ENCODE data around the gene EIF6.

EIF6 gene

GRCh38 chr20:35287509-35288324 is 3.1 kb upstream of the EIF6 start:
- no peak overlapping the region for H4K91ac ChIP-seq (ENCODE audit: low read depth, low read length)
- H3K4me1 ChIP-seq (ENCODE audit: control insufficient read depth in 1 of 2, insufficient read depth in 2 of 2, low read length in 2 of 2), result peaks cover 7 to 8% of the 10 kb centered on the region in 2 experiments
- no peak overlapping the region for H2AFZ ChIP-seq (ENCODE audit: insufficient read depth, low read length, poor library complexity)
- H3K27ac ChIP-seq (ENCODE audit: low read depth, low read length), result no peak overlapping the region
- H4K8ac ChIP-seq (ENCODE audit: low read depth, low read length), result no peak overlapping the region
- WGBS (ENCODE audit: extremely low coverage, insufficient coverage, insufficient read length), result no CpG with 5 or more reads among the region's 28 CpGs
- no peak overlapping the region for H2AK5ac ChIP-seq (ENCODE audit: low read length)
- no peak overlapping the region for H3K4me2 ChIP-seq (ENCODE audit: low read length)
- H3K79me1 ChIP-seq (ENCODE audit: low read length), result peaks cover 10% of the 10 kb centered on the region
- H2BK120ac ChIP-seq (ENCODE audit: insufficient read depth, low read length, poor library complexity), result no peak overlapping the region
- no peak overlapping the region for H2BK12ac ChIP-seq (ENCODE audit: low read length)
- H3K23ac ChIP-seq (ENCODE audit: low read length), result no peak overlapping the region
- DNase-seq, result no peak
- no peak overlapping the region for H4K12ac ChIP-seq (ENCODE audit: low read depth, low read length)
- no peak overlapping the region for H3K4ac ChIP-seq (ENCODE audit: low read depth, low read length)
- H3K27me3 ChIP-seq (ENCODE audit: insufficient read depth, low read length), result no peaks in the 10 kb centered on the region
- H3K4me3 ChIP-seq (ENCODE audit: low read depth, low read length), result no peak overlapping the region
- H3K9ac ChIP-seq (ENCODE audit: low read length), result no peak overlapping the region
- no peak overlapping the region for H3K18ac ChIP-seq (ENCODE audit: low read length)
- no peak overlapping the region for H3K14ac ChIP-seq (ENCODE audit: low read length)
- H3K9me3 ChIP-seq (ENCODE audit: insufficient read depth, low read depth, low read length), result peaks cover 3% of the 10 kb centered on the region
- peaks cover 13% of the 10 kb centered on the region for H3K79me2 ChIP-seq (ENCODE audit: control insufficient read depth, insufficient read depth, low read length, poor library complexity)
- H3K36me3 ChIP-seq (ENCODE audit: control insufficient read depth in 1 of 2, insufficient read depth in 2 of 2, low read length in 2 of 2), result peaks cover 0 to 2% of the 10 kb centered on the region in 2 experiments
- H2BK5ac ChIP-seq (ENCODE audit: low read depth, low read length, poor library complexity), result no peak overlapping the region

DNA sequence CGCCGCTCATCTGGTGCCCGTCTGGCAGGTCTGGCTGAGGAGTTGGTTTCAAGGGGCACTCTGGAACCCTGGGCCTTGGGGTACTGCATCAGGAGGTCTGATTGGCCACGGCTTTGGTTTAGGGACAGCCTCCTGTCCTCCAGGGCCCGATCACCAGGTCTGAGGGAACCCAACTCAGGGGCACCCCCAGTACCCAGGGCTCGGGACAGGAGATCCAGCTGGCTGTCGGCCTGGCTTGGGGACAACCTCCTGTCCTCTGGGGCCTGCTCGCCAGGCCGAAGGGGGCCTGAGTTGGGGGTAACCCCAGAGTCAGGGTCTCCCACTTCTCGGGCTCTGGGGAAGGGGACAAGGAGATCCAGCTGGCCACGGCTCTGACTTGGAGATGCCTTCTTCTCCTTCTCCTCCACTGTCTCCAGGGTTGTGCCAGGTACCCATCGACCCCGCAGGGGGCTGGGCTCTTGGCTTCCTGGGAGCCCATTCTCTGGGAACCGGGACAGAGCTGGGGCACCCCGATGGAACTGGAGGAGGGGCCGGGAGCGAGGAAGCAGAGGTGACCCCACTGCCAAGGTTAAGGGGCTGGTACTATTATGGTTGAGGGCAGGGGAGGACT is 2.4 kb upstream of the EIF6 start:
- H2AK5ac ChIP-seq (ENCODE audit: low read length), result no peak overlapping the region
- WGBS (ENCODE audit: extremely low coverage, insufficient coverage, insufficient read length), result no CpG with 5 or more reads among the region's 17 CpGs
- H3K27me3 ChIP-seq (ENCODE audit: insufficient read depth, low read length), result no peaks in the 10 kb centered on the region
- peaks cover 0 to 2% of the 10 kb centered on the region in 2 experiments for H3K36me3 ChIP-seq (ENCODE audit: control insufficient read depth in 1 of 2, insufficient read depth in 2 of 2, low read length in 2 of 2)
- no peak overlapping the region for H2BK5ac ChIP-seq (ENCODE audit: low read depth, low read length, poor library complexity)
- H3K4ac ChIP-seq (ENCODE audit: low read depth, low read length), result no peak overlapping the region
- no peak overlapping the region for H2BK12ac ChIP-seq (ENCODE audit: low read length)
- no peak overlapping the region for H3K4me2 ChIP-seq (ENCODE audit: low read length)
- H3K9me3 ChIP-seq (ENCODE audit: insufficient read depth, low read depth, low read length), result peaks cover 3% of the 10 kb centered on the region
- H4K8ac ChIP-seq (ENCODE audit: low read depth, low read length), result no peak overlapping the region
- H4K91ac ChIP-seq (ENCODE audit: low read depth, low read length), result no peak overlapping the region
- no peak overlapping the region for H3K14ac ChIP-seq (ENCODE audit: low read length)
- H3K18ac ChIP-seq (ENCODE audit: low read length), result no peak overlapping the region
- no peak overlapping the region for H2BK120ac ChIP-seq (ENCODE audit: insufficient read depth, low read length, poor library complexity)
- H3K27ac ChIP-seq (ENCODE audit: low read depth, low read length), result no peak overlapping the region
- H3K4me1 ChIP-seq (ENCODE audit: control insufficient read depth in 1 of 2, insufficient read depth in 2 of 2, low read length in 2 of 2), result peaks cover 7 to 8% of the 10 kb centered on the region in 2 experiments
- H3K23ac ChIP-seq (ENCODE audit: low read length), result no peak overlapping the region
- H2AFZ ChIP-seq (ENCODE audit: insufficient read depth, low read length, poor library complexity), result no peak overlapping the region
- H4K12ac ChIP-seq (ENCODE audit: low read depth, low read length), result no peak overlapping the region
- no peak overlapping the region for H3K9ac ChIP-seq (ENCODE audit: low read length)
- H3K79me2 ChIP-seq (ENCODE audit: control insufficient read depth, insufficient read depth, low read length, poor library complexity), result peaks cover 13% of the 10 kb centered on the region
- H3K79me1 ChIP-seq (ENCODE audit: low read length), result peaks cover 10% of the 10 kb centered on the region
- no peak overlapping the region for H3K4me3 ChIP-seq (ENCODE audit: low read depth, low read length)
- no peak for DNase-seq

GRCh38 chr20:35286077-35286898 is 1.7 kb upstream of the EIF6 start:
- peaks cover 10% of the 10 kb centered on the region for H3K79me1 ChIP-seq (ENCODE audit: low read length)
- H3K4me3 ChIP-seq (ENCODE audit: low read depth, low read length), result no peak overlapping the region
- H3K9me3 ChIP-seq (ENCODE audit: insufficient read depth, low read depth, low read length), result peaks cover 3% of the 10 kb centered on the region
- no CpG with 5 or more reads among the region's 12 CpGs for WGBS (ENCODE audit: extremely low coverage, insufficient coverage, insufficient read length)
- H2BK5ac ChIP-seq (ENCODE audit: low read depth, low read length, poor library complexity), result no peak overlapping the region
- H3K27me3 ChIP-seq (ENCODE audit: insufficient read depth, low read length), result no peaks in the 10 kb centered on the region
- H3K27ac ChIP-seq (ENCODE audit: low read depth, low read length), result no peak overlapping the region
- H3K4me1 ChIP-seq (ENCODE audit: control insufficient read depth in 1 of 2, insufficient read depth in 2 of 2, low read length in 2 of 2), result peaks cover 7 to 8% of the 10 kb centered on the region in 2 experiments
- peaks cover 3 to 5% of the 10 kb centered on the region in 2 experiments for H3K36me3 ChIP-seq (ENCODE audit: control insufficient read depth in 1 of 2, insufficient read depth in 2 of 2, low read length in 2 of 2)
- no peak overlapping the region for H3K9ac ChIP-seq (ENCODE audit: low read length)
- H2AFZ ChIP-seq (ENCODE audit: insufficient read depth, low read length, poor library complexity), result no peak overlapping the region
- no peak overlapping the region for H3K23ac ChIP-seq (ENCODE audit: low read length)
- H4K91ac ChIP-seq (ENCODE audit: low read depth, low read length), result no peak overlapping the region
- H3K4me2 ChIP-seq (ENCODE audit: low read length), result no peak overlapping the region
- H2BK12ac ChIP-seq (ENCODE audit: low read length), result no peak overlapping the region
- no peak for DNase-seq
- no peak overlapping the region for H2BK120ac ChIP-seq (ENCODE audit: insufficient read depth, low read length, poor library complexity)
- no peak overlapping the region for H3K4ac ChIP-seq (ENCODE audit: low read depth, low read length)
- H4K8ac ChIP-seq (ENCODE audit: low read depth, low read length), result no peak overlapping the region
- H3K79me2 ChIP-seq (ENCODE audit: control insufficient read depth, insufficient read depth, low read length, poor library complexity), result peaks cover 13% of the 10 kb centered on the region
- H3K18ac ChIP-seq (ENCODE audit: low read length), result no peak overlapping the region
- H2AK5ac ChIP-seq (ENCODE audit: low read length), result no peak overlapping the region
- H4K12ac ChIP-seq (ENCODE audit: low read depth, low read length), result no peak overlapping the region
- no peak overlapping the region for H3K14ac ChIP-seq (ENCODE audit: low read length)

GRCh38 chr20:35285806-35286076 is 1.2 kb upstream of the EIF6 start:
- Histone ChIP-seq H3K4ac (ENCODE audit: low read depth, low read length) (no peak overlapping the region), H3K18ac (ENCODE audit: low read length) (no peak overlapping the region), H3K9ac (ENCODE audit: low read length) (no peak overlapping the region), H3K27ac (ENCODE audit: low read depth, low read length) (no peak overlapping the region), H3K79me1 (ENCODE audit: low read length) (peaks cover 10% of the 10 kb centered on the region), H3K14ac (ENCODE audit: low read length) (no peak overlapping the region), H4K91ac (ENCODE audit: low read depth, low read length) (no peak overlapping the region), H3K4me1 (ENCODE audit: control insufficient read depth in 1 of 2, insufficient read depth in 2 of 2, low read length in 2 of 2) (peaks cover 7 to 8% of the 10 kb centered on the region in 2 experiments), H2AK5ac (ENCODE audit: low read length) (no peak overlapping the region), H2BK120ac (ENCODE audit: insufficient read depth, low read length, poor library complexity) (no peak overlapping the region), H2BK12ac (ENCODE audit: low read length) (no peak overlapping the region), H2AFZ (ENCODE audit: insufficient read depth, low read length, poor library complexity) (no peak overlapping the region), H3K4me2 (ENCODE audit: low read length) (no peak overlapping the region), H3K23ac (ENCODE audit: low read length) (no peak overlapping the region), H4K8ac (ENCODE audit: low read depth, low read length) (no peak overlapping the region), H3K9me3 (ENCODE audit: insufficient read depth, low read depth, low read length) (peaks cover 3% of the 10 kb centered on the region), H2BK5ac (ENCODE audit: low read depth, low read length, poor library complexity) (no peak overlapping the region), H4K12ac (ENCODE audit: low read depth, low read length) (no peak overlapping the region), H3K4me3 (ENCODE audit: low read depth, low read length) (no peak overlapping the region), H3K79me2 (ENCODE audit: control insufficient read depth, insufficient read depth, low read length, poor library complexity) (peaks cover 13% of the 10 kb centered on the region), H3K27me3 (ENCODE audit: insufficient read depth, low read length) (no peaks in the 10 kb centered on the region), H3K36me3 (ENCODE audit: control insufficient read depth in 1 of 2, insufficient read depth in 2 of 2, low read length in 2 of 2) (peaks cover 7% of the 10 kb centered on the region in 2 experiments)
- no CpG with 5 or more reads among the region's 5 CpGs for WGBS (ENCODE audit: extremely low coverage, insufficient coverage, insufficient read length)
- no peak for DNase-seq
